Peyer's patch (tissue), 4 donors: Measurements from ENCODE around the gene GAMT.

ENCODE experiments used
- CTCF ChIP-seq, 6 experiments: fragments of 450-650 bp in 4 of 6; fragments of 200-600 bp in 2 of 6; sonication (generic) in 1 of 6; IDR thresholded peaks; one replicate each; pipeline ENCODE4 v1.5.1; 2017 to 2019; ENCODE audit warnings: antibody characterized with exemption in 6 of 6, mild to moderate bottlenecking in 3 of 6, moderate library complexity in 1 of 6
- POLR2A ChIP-seq, 2 donors: fragments of 450-650 bp; IDR thresholded peaks; one replicate each; pipeline ENCODE4 v1.5.1; 2017; ENCODE audit warnings: antibody characterized with exemption in 2 of 2, mild to moderate bottlenecking in 2 of 2, moderate library complexity in 2 of 2

- TF ChIP-seq POLR2A (IDR thresholded peaks at IDR 0.05) (no peak), CTCF (IDR thresholded peaks at IDR 0.05) (no peak)
Observed at GRCh38 chr19:1446713-1447481, 45.6 kb upstream of the GAMT start.
